T-helper 2 cell treated with Interferon-gamma antibody and Interleukin-4, amounts not matched to agents 5 μg/mL and 100 μg/mL, for 36 hours (primary cell): ENCODE measurements around the gene LPCAT3.

Source experiments
- DNase-seq: peaks from one replicate; pipeline ENCODE4 v3.0.0; 2021; ENCODE audit warnings: low spot score
- H3K27ac Mint-ChIP-seq: one replicate; pipeline ENCODE4 v1.8.0; 2021; ENCODE audit warnings: mild to moderate bottlenecking, mixed read lengths
- H3K27me3 Mint-ChIP-seq: one replicate; pipeline ENCODE4 v1.8.0; 2021; ENCODE audit warnings: low read depth, mixed read lengths
- H3K36me3 Mint-ChIP-seq: one replicate; pipeline ENCODE4 v1.8.0; 2021; ENCODE audit warnings: low read depth, mixed read lengths
- H3K4me1 Mint-ChIP-seq: one replicate; pipeline ENCODE4 v1.8.0; 2021; ENCODE audit warnings: low read depth, mixed read lengths
- H3K4me3 Mint-ChIP-seq: one replicate; pipeline ENCODE4 v1.8.0; 2022; ENCODE audit warnings: mild to moderate bottlenecking, moderate library complexity, mixed read lengths
- H3K9me3 Mint-ChIP-seq: one replicate; pipeline ENCODE4 v1.8.0; 2021; ENCODE audit warnings: mixed read lengths

LPCAT3 gene

DNA sequence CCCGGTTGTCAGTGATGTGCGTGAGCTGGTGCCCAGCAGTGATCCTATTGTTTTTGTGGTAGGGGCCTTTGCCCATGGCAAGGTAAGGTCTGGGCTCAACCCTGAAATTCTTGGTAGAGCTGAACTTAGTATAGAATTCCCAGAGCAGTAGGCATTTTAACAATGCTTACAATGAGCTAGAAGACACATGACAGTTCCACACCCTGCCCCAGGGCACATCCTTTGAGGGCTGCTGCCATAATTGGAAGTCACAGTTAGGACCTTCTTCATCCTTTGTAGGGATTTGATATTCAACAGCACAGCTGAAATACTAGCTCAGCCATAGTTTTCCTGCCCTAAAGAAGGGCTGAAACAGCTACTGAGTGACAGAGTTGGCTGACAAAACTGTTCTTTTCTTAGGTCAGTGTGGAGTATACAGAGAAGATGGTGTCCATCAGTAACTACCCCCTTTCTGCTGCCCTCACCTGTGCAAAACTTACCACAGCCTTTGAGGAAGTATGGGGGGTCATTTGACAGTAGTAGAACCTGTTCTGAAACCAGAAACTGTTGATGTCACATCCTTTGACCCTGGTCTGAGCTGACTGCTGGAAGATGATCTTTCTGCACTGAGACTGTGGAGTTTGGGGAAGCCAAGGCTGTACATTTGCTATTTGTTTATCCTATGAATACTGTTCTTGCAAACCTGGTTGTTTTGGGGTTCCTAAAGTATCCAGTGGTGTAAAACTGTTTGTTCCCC is 42.8 kb downstream of the LPCAT3 start:
- no peak overlapping the region for H3K27ac Mint-ChIP-seq
- H3K27me3 Mint-ChIP-seq: no peaks in the 10 kb centered on the region
- H3K4me3 Mint-ChIP-seq: no peak overlapping the region
- DNase-seq: no peak
- H3K4me1 Mint-ChIP-seq: peaks cover 13% of the 10 kb centered on the region
- peaks cover 55% of the 10 kb centered on the region for H3K36me3 Mint-ChIP-seq
- no peaks in the 10 kb centered on the region for H3K9me3 Mint-ChIP-seq

DNA sequence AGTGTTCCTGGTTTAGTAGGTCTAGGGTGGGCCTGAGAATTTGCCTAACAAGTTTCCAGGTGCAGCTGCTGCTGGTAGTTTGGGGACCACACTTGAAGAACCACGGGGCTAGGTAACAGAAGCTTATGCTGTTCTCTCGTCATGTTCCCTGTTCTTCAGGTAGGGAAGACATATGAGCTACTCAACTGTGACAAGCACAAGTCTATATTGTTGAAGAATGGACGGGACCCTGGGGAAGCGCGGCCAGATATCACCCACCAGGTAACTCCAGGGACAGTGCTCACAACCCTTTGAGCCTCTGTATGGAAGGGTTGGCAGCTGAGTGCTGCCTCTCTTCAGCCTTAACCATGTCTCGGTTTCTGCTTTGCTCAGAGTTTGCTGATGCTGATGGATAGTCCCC is 44.1 kb downstream of the LPCAT3 start:
- Mint-ChIP-seq H3K36me3 (peaks cover 57% of the 10 kb centered on the region), H3K9me3 (no peaks in the 10 kb centered on the region), H3K27ac (no peak overlapping the region), H3K4me3 (no peak overlapping the region), H3K27me3 (no peaks in the 10 kb centered on the region), H3K4me1 (peaks cover 15% of the 10 kb centered on the region)
- DNase-seq: no peak

GRCh38 chr12:6970096-6970527 is 48.2 kb downstream of the LPCAT3 start:
- DNase-seq: no peak
- Mint-ChIP-seq H3K4me1 (peaks cover 30% of the 10 kb centered on the region), H3K27me3 (no peaks in the 10 kb centered on the region), H3K9me3 (no peaks in the 10 kb centered on the region), H3K27ac (peak overlapping the region; percentile 100), H3K36me3 (peaks cover 62% of the 10 kb centered on the region), H3K4me3 (peak overlapping the region; percentile 100)

- peak overlapping the region; percentile 100 for H3K4me3 Mint-ChIP-seq
Observed at GRCh38 chr12:6968426-6968825, 49.9 kb downstream of the LPCAT3 start.

GRCh38 chr12:6967651-6968100 is 50.6 kb downstream of the LPCAT3 start:
- Mint-ChIP-seq H3K27me3 (no peaks in the 10 kb centered on the region), H3K36me3 (peaks cover 59% of the 10 kb centered on the region), H3K9me3 (no peaks in the 10 kb centered on the region), H3K27ac (no peak overlapping the region), H3K4me1 (peaks cover 39% of the 10 kb centered on the region), H3K4me3 (no peak overlapping the region)
- DNase-seq: no peak

More at GRCh38 chr12:6968426-6968825, 49.9 kb downstream of the LPCAT3 start:
- no peak for DNase-seq
- Mint-ChIP-seq H3K27me3 (no peaks in the 10 kb centered on the region), H3K4me1 (peaks cover 40% of the 10 kb centered on the region), H3K36me3 (peaks cover 61% of the 10 kb centered on the region), H3K9me3 (no peaks in the 10 kb centered on the region), H3K27ac (peak overlapping the region; percentile 68)

GRCh38 chr12:6966351-6966750 is 51.9 kb downstream of the LPCAT3 start:
- Mint-ChIP-seq H3K4me3 (no peak overlapping the region), H3K36me3 (peaks cover 59% of the 10 kb centered on the region), H3K9me3 (no peaks in the 10 kb centered on the region), H3K27me3 (no peaks in the 10 kb centered on the region), H3K4me1 (peaks cover 38% of the 10 kb centered on the region), H3K27ac (peak overlapping the region; percentile 27)
- no peak for DNase-seq

- no peak for DNase-seq
- peaks cover 42% of the 10 kb centered on the region for H3K4me1 Mint-ChIP-seq
- H3K27me3 Mint-ChIP-seq: no peaks in the 10 kb centered on the region
- H3K4me3 Mint-ChIP-seq: no peak overlapping the region
- no peaks in the 10 kb centered on the region for H3K9me3 Mint-ChIP-seq
- peak overlapping the region; percentile 64 for H3K27ac Mint-ChIP-seq
- peaks cover 59% of the 10 kb centered on the region for H3K36me3 Mint-ChIP-seq
Observed at GRCh38 chr12:6965714-6966113, 52.6 kb downstream of the LPCAT3 start.

- Mint-ChIP-seq H3K27me3 (no peaks in the 10 kb centered on the region), H3K27ac (peak overlapping the region; percentile 64), H3K36me3 (peaks cover 64% of the 10 kb centered on the region), H3K4me1 (peaks cover 47% of the 10 kb centered on the region), H3K4me3 (no peak overlapping the region), H3K9me3 (no peaks in the 10 kb centered on the region)
- peak; percentile 80 for DNase-seq
Observed at GRCh38 chr12:6965026-6965661, 53.1 kb downstream of the LPCAT3 start.

GRCh38 chr12:6964605-6965025 is 53.7 kb downstream of the LPCAT3 start:
- Mint-ChIP-seq H3K27me3 (no peaks in the 10 kb centered on the region), H3K9me3 (no peaks in the 10 kb centered on the region), H3K4me1 (peaks cover 47% of the 10 kb centered on the region), H3K36me3 (peaks cover 65% of the 10 kb centered on the region), H3K4me3 (no peak overlapping the region), H3K27ac (peak overlapping the region; percentile 64)
- no peak for DNase-seq

GRCh38 chr12:6963791-6964413 is 54.4 kb downstream of the LPCAT3 start:
- no peak for DNase-seq
- peak overlapping the region; percentile 64 for H3K27ac Mint-ChIP-seq
- H3K36me3 Mint-ChIP-seq: peaks cover 67% of the 10 kb centered on the region
- no peaks in the 10 kb centered on the region for H3K27me3 Mint-ChIP-seq
- H3K4me3 Mint-ChIP-seq: no peak overlapping the region
- H3K4me1 Mint-ChIP-seq: peaks cover 49% of the 10 kb centered on the region
- no peaks in the 10 kb centered on the region for H3K9me3 Mint-ChIP-seq

GRCh38 chr12:6963016-6963731 is 55.1 kb downstream of the LPCAT3 start:
- no peak for DNase-seq
- no peak overlapping the region for H3K27ac Mint-ChIP-seq
- peaks cover 52% of the 10 kb centered on the region for H3K4me1 Mint-ChIP-seq
- H3K36me3 Mint-ChIP-seq: peaks cover 67% of the 10 kb centered on the region
- H3K9me3 Mint-ChIP-seq: no peaks in the 10 kb centered on the region
- H3K4me3 Mint-ChIP-seq: no peak overlapping the region
- H3K27me3 Mint-ChIP-seq: no peaks in the 10 kb centered on the region

DNA sequence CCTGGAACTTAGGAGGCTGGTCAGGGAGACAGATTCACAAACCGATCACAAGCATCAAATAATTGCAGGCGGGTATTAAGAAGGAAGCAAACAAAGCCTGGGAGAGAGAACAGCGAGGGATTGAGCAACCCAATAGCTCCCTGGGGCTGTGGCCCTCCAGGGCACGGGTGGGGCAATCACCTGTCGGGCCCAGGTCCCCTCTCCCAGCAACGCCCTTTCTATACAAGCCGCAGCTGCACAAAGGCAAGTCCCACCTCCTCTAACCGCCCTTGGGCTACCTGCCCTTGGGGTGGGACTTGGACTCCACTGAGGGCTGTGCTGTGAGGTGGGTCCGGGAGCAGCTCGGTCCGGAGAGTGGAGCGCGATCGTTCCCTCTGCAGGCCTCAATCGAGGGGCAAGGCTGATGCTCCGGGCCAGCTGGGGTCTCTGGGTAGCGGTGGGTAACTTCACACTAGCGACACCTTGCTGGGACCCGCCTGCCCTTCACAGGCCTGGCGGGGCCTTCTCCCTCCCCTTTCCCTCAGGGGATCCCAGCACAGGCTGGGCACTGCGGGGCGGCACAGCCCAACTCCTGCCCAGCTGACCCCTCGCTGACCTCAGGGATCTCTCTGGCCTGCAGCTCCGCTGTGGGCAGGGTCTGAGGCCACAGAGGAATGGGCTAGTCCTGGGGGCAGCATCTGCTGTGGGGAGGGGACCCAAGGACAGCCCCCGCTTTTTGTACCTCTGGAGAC is 55.8 kb downstream of the LPCAT3 start:
- H3K27ac Mint-ChIP-seq: peak overlapping the region; percentile 97
- no peak for DNase-seq
- H3K4me1 Mint-ChIP-seq: peaks cover 58% of the 10 kb centered on the region
- peak overlapping the region; percentile 85 for H3K4me3 Mint-ChIP-seq
- H3K27me3 Mint-ChIP-seq: no peaks in the 10 kb centered on the region
- no peaks in the 10 kb centered on the region for H3K9me3 Mint-ChIP-seq
- H3K36me3 Mint-ChIP-seq: peaks cover 69% of the 10 kb centered on the region

- Mint-ChIP-seq H3K4me1 (peaks cover 63% of the 10 kb centered on the region), H3K4me3 (peak overlapping the region; percentile 85), H3K27me3 (no peaks in the 10 kb centered on the region), H3K27ac (peak overlapping the region; percentile 97), H3K36me3 (peaks cover 70% of the 10 kb centered on the region), H3K9me3 (no peaks in the 10 kb centered on the region)
- DNase-seq: peak; percentile 58
Observed at GRCh38 chr12:6961695-6962284, 56.5 kb downstream of the LPCAT3 start.
